Mesothelial cell of epicardium (in vitro differentiated cells): ENCODE data around the gene DENND1B. TPM values are rescaled to one million over a fixed set of nuclear protein-coding genes. Genes with fewer than 3 reads are reported as not detected.
"Not testable (repeated sequence)": the region's sequence is repeated elsewhere in the genome, so short reads cannot be mapped to it uniquely, and the experiment has no call there.

Source experiments
- DNase-seq, 2 experiments: peaks; one replicate each; pipeline ENCODE4 v3.0.0; 2021; ENCODE audit warnings: low spot score in 2 of 2; ENCODE audit not compliant: unreplicated experiment in 2 of 2
- H3K27ac Mint-ChIP-seq: 2 replicates; pipeline ENCODE4 v1.8.0; 2021; ENCODE audit warnings: mixed read lengths
- H3K27me3 Mint-ChIP-seq: 2 replicates; pipeline ENCODE4 v1.8.0; 2021; ENCODE audit warnings: low read depth, mixed read lengths
- H3K36me3 Mint-ChIP-seq: 2 replicates; pipeline ENCODE4 v1.8.0; 2021; ENCODE audit warnings: mixed read lengths
- H3K4me1 Mint-ChIP-seq: 2 replicates; pipeline ENCODE4 v1.8.0; 2021; ENCODE audit warnings: mixed read lengths
- H3K4me3 Mint-ChIP-seq: 2 replicates; pipeline ENCODE4 v1.8.0; 2021; ENCODE audit warnings: mild to moderate bottlenecking, moderate library complexity, mixed read lengths
- H3K9me3 Mint-ChIP-seq: 2 replicates; pipeline ENCODE4 v1.8.0; 2021; ENCODE audit warnings: mixed read lengths
- CTCF ChIP-seq: fragments of 200-600 bp; sonication (generic); IDR thresholded peaks from one replicate; pipeline ENCODE4 v1.5.0; 2021; ENCODE audit warnings: antibody characterized with exemption; ENCODE audit not compliant: unreplicated experiment
- total RNA-seq: library from RNA; stranded (reverse); gene quantifications from 3 replicates; pipeline ENCODE4 v1.2.1, GENCODE V29; 2021

DENND1B gene
- total RNA-seq, 1 donor from 2014 or later = 27.9 TPM

- no peak for TF ChIP-seq CTCF
- H3K36me3 Mint-ChIP-seq = peaks cover 12% of the 10 kb centered on the region
- DNase-seq = no peak
- H3K4me3 Mint-ChIP-seq = no peak overlapping the region
- no peaks in the 10 kb centered on the region for H3K27me3 Mint-ChIP-seq
- peaks cover 34% of the 10 kb centered on the region for H3K9me3 Mint-ChIP-seq
- H3K27ac Mint-ChIP-seq = no peak overlapping the region
- H3K4me1 Mint-ChIP-seq = peaks cover 17% of the 10 kb centered on the region
Observed at GRCh38 chr1:197496722-197497121, 278.6 kb downstream of the DENND1B start.

GRCh38 chr1:197491505-197491904 lies 283.8 kb downstream of the DENND1B start:
- H3K4me3 Mint-ChIP-seq, H3K27ac Mint-ChIP-seq, H3K27me3 Mint-ChIP-seq, DNase-seq: not testable (repeated sequence)
- peaks cover 41% of the 10 kb centered on the region for H3K36me3 Mint-ChIP-seq
- peaks cover 55% of the 10 kb centered on the region for H3K9me3 Mint-ChIP-seq
- peaks cover 23% of the 10 kb centered on the region for H3K4me1 Mint-ChIP-seq

- Mint-ChIP-seq H3K36me3 (peaks cover 36% of the 10 kb centered on the region), H3K9me3 (peaks cover 39% of the 10 kb centered on the region), H3K27me3 (no peaks in the 10 kb centered on the region), H3K4me1 (peaks cover 20% of the 10 kb centered on the region), H3K27ac (peak overlapping the region; percentile 75), H3K4me3 (no peak overlapping the region)
- TF ChIP-seq CTCF = no peak
- DNase-seq = peak in 1 of 2 experiments; percentile 26
Observed at GRCh38 chr1:197486946-197487345, 288.3 kb downstream of the DENND1B start.

GRCh38 chr1:197485790-197486189 lies 289.5 kb downstream of the DENND1B start:
- Mint-ChIP-seq H3K4me1 (peaks cover 29% of the 10 kb centered on the region), H3K27me3 (no peaks in the 10 kb centered on the region)
- no peak for TF ChIP-seq CTCF

GRCh38 chr1:197481101-197481500 lies 294.2 kb downstream of the DENND1B start:
- peaks cover 26% of the 10 kb centered on the region for H3K4me1 Mint-ChIP-seq
- peaks cover 4% of the 10 kb centered on the region for H3K9me3 Mint-ChIP-seq
- H3K36me3 Mint-ChIP-seq = no peaks in the 10 kb centered on the region
- no peak overlapping the region for H3K4me3 Mint-ChIP-seq
- no peak for TF ChIP-seq CTCF
- DNase-seq = no peak
- no peaks in the 10 kb centered on the region for H3K27me3 Mint-ChIP-seq
- H3K27ac Mint-ChIP-seq = no peak overlapping the region

More at GRCh38 chr1:197485790-197486189, 289.5 kb downstream of the DENND1B start:
- Mint-ChIP-seq H3K9me3 (peaks cover 27% of the 10 kb centered on the region), H3K4me3 (no peak overlapping the region), H3K36me3 (peaks cover 25% of the 10 kb centered on the region), H3K27ac (peak overlapping the region; percentile 90)
- DNase-seq = no peak

- Mint-ChIP-seq H3K4me1 (peaks cover 20% of the 10 kb centered on the region), H3K36me3 (no peaks in the 10 kb centered on the region), H3K27me3 (no peaks in the 10 kb centered on the region), H3K27ac (no peak overlapping the region), H3K9me3 (peaks cover 4% of the 10 kb centered on the region), H3K4me3 (no peak overlapping the region)
- TF ChIP-seq CTCF = no peak
- no peak for DNase-seq
Observed at GRCh38 chr1:197480446-197480845, 294.8 kb downstream of the DENND1B start.
